Tibial nerve (tissue), 4 donors: ENCODE measurements around the gene PLXNA4.

Source experiments
- EP300 ChIP-seq, 2 donors: sonication (generic); formaldehyde crosslinking; IDR thresholded peaks; one replicate each; pipeline ENCODE4 v1.6.1; 2017; ENCODE audit warnings: antibody characterized with exemption in 2 of 2, mild to moderate bottlenecking in 1 of 2
- TF ChIP-seq, protein P1 (sequence below), 5 experiments: fragments of 200-600 bp in 3 of 5; fragments of 450-650 bp in 2 of 5; sonication (generic) in 3 of 5; IDR thresholded peaks; one replicate each; pipeline ENCODE4 v1.5.1; 2016 to 2019; ENCODE audit warnings: antibody characterized with exemption in 5 of 5, mild to moderate bottlenecking in 3 of 5, moderate library complexity in 2 of 5

DNA sequence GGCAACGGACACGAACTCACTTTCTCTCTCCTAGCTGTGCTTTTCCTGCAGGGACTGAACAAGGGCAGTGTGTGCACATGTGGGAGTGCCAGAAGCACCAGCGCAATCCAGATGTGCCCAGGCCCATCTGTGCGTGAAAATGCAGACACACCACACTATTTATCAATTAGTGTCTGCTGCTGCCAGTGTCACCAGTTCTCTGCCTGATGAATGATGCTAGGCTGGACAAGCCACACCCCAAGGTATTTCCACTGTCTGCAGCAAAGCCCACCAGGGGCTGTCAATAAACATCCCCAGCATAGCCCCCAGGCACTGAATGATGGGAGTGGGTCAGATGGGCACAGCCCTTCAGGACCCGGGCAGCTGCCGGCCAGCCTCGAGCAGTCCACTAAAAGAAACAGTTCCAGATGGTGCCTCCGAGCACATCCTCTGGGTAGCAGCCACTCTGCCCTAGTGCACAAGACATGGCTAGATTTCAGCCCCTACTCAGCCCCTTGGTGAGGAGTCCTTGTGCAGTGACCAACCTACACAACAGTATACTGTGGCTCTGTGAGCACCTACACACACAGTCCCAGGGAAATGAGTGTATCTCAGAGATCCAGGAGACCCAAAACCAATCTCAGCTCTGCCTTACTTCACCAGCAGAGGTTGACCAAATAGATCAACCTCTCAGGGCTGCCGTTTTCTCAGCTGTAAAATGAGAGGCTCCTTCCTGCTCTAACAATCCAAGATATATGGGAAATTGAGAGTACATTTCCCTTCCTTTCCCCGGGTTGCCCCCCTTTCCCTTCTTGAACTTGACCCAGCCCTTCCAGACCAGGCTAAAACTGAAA lies 314.7 kb downstream of the PLXNA4 start:
- TF ChIP-seq, protein P1, sequence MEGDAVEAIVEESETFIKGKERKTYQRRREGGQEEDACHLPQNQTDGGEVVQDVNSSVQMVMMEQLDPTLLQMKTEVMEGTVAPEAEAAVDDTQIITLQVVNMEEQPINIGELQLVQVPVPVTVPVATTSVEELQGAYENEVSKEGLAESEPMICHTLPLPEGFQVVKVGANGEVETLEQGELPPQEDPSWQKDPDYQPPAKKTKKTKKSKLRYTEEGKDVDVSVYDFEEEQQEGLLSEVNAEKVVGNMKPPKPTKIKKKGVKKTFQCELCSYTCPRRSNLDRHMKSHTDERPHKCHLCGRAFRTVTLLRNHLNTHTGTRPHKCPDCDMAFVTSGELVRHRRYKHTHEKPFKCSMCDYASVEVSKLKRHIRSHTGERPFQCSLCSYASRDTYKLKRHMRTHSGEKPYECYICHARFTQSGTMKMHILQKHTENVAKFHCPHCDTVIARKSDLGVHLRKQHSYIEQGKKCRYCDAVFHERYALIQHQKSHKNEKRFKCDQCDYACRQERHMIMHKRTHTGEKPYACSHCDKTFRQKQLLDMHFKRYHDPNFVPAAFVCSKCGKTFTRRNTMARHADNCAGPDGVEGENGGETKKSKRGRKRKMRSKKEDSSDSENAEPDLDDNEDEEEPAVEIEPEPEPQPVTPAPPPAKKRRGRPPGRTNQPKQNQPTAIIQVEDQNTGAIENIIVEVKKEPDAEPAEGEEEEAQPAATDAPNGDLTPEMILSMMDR (IDR thresholded peaks at IDR 0.05), result no peak
- TF ChIP-seq EP300 (IDR thresholded peaks at IDR 0.05), result no peak
